Measurements from ENCODE around the gene SOCS1. TPM values are rescaled to one million over a fixed set of nuclear protein-coding genes. Genes with fewer than 3 reads are reported as not detected.

Gene SOCS1
- total RNA-seq, result 1 to 10 TPM; 1.1 to 5.5 (median 3.1) TPM

GRCh38 chr16:11255737-11256660, at the start of gene SOCS1:
Gene SOCS1, minus strand, starts transcription at chr16:11256204. Its CDS starts 726 bp downstream, at chr16:11255478.
- ATAC-seq (peak; percentile 80), DNase-seq (peak; percentile 72 to 75)
- in situ Hi-C loops (cut with MboI; ENCODE audit: low sequenced_read_pairs in 4 of 4) (no loop called here), intact Hi-C loops (cut with DNase I; ENCODE audit: low total_unique reads) (loop anchor here (2.0 to 10.0 kb wide), 5 partner anchors 31 to 511 kb away; partner anchors contain the start of genes NUBP1 and RMI2)
- TF ChIP-seq CTCF (IDR thresholded peaks at IDR 0.05 in 4 of 5, conservative IDR thresholded peaks at IDR 0.05 in 1 of 5) (peak; percentile 68 to 99 (median 99)), POLR2A (IDR thresholded peaks at IDR 0.05) (peak; percentile 98 to 100)
- Histone ChIP-seq H3K27ac (peak within 1 kb of the TSS; percentile 94 to 99 (median 96)), H3K27me3 (no peaks in the 10 kb centered on the region), H3K9me3 (no peaks in the 10 kb centered on the region), H3K4me1 (peaks cover 15 to 16% of the 10 kb centered on the region in 2 donors), H3K36me3 (no peaks in the 10 kb centered on the region), H3K4me3 (peak within 1 kb of the TSS; percentile 70 to 94 (median 84))

- H3K36me3 ChIP-seq, result no peaks in the 10 kb centered on the region
- in situ Hi-C loops (cut with MboI; ENCODE audit: low sequenced_read_pairs in 4 of 4), result no loop called here
- ATAC-seq (no peak), DNase-seq (no peak)
- no peak overlapping the region for H3K4me3 ChIP-seq
- no peaks in the 10 kb centered on the region for H3K4me1 ChIP-seq
- H3K27ac ChIP-seq, result no peak overlapping the region
- TF ChIP-seq POLR2A (IDR thresholded peaks at IDR 0.05), result no peak
- TF ChIP-seq CTCF (IDR thresholded peaks at IDR 0.05 in 4 of 5, conservative IDR thresholded peaks at IDR 0.05 in 1 of 5), result no peak
- intact Hi-C loops (cut with DNase I; ENCODE audit: low total_unique reads), result no loop called here
- H3K9me3 ChIP-seq, result no peaks in the 10 kb centered on the region
- H3K27me3 ChIP-seq, result no peaks in the 10 kb centered on the region
Observed at GRCh38 chr16:11303405-11304138, 47.6 kb upstream of the SOCS1 start.

- no peak overlapping the region for H3K4me3 ChIP-seq
- H3K9me3 ChIP-seq, result no peaks in the 10 kb centered on the region
- TF ChIP-seq POLR2A (IDR thresholded peaks at IDR 0.05), result no peak
- TF ChIP-seq CTCF (IDR thresholded peaks at IDR 0.05 in 4 of 5, conservative IDR thresholded peaks at IDR 0.05 in 1 of 5), result no peak
- no peak for ATAC-seq
- peaks cover 0 to 2% of the 10 kb centered on the region in 2 donors for H3K4me1 ChIP-seq
- no peak overlapping the region for H3K27ac ChIP-seq
- no peaks in the 10 kb centered on the region for H3K36me3 ChIP-seq
- no peaks in the 10 kb centered on the region for H3K27me3 ChIP-seq
- intact Hi-C loops (cut with DNase I; ENCODE audit: low total_unique reads) (no loop called here), in situ Hi-C loops (cut with MboI; ENCODE audit: low sequenced_read_pairs in 4 of 4) (no loop called here)
- no peak for DNase-seq
Observed at GRCh38 chr16:11302977-11303376, 47.0 kb upstream of the SOCS1 start.

GRCh38 chr16:11301645-11302501, 45.9 kb upstream of the SOCS1 start:
- Histone ChIP-seq H3K4me3 (no peak overlapping the region), H3K36me3 (no peaks in the 10 kb centered on the region), H3K27me3 (no peaks in the 10 kb centered on the region), H3K27ac (no peak overlapping the region), H3K9me3 (no peaks in the 10 kb centered on the region), H3K4me1 (peaks cover 9 to 13% of the 10 kb centered on the region in 2 donors)
- in situ Hi-C loops (cut with MboI; ENCODE audit: low sequenced_read_pairs in 4 of 4), result no loop called here
- ATAC-seq, result no peak
- intact Hi-C loops (cut with DNase I; ENCODE audit: low total_unique reads), result no loop called here
- DNase-seq, result no peak
- no peak for TF ChIP-seq POLR2A (IDR thresholded peaks at IDR 0.05)
- TF ChIP-seq CTCF (IDR thresholded peaks at IDR 0.05 in 4 of 5, conservative IDR thresholded peaks at IDR 0.05 in 1 of 5), result no peak
